ENCODE results near the gene UTP11. TPM values are rescaled to one million over a fixed set of nuclear protein-coding genes. Genes with fewer than 3 reads are reported as not detected.
A peak's percentile ranks its signal among the peaks of the same experiment; 100 is the strongest.

The UTP11 gene
- total RNA-seq, 1 donor from 2014 or later: 49.2 TPM

DNA sequence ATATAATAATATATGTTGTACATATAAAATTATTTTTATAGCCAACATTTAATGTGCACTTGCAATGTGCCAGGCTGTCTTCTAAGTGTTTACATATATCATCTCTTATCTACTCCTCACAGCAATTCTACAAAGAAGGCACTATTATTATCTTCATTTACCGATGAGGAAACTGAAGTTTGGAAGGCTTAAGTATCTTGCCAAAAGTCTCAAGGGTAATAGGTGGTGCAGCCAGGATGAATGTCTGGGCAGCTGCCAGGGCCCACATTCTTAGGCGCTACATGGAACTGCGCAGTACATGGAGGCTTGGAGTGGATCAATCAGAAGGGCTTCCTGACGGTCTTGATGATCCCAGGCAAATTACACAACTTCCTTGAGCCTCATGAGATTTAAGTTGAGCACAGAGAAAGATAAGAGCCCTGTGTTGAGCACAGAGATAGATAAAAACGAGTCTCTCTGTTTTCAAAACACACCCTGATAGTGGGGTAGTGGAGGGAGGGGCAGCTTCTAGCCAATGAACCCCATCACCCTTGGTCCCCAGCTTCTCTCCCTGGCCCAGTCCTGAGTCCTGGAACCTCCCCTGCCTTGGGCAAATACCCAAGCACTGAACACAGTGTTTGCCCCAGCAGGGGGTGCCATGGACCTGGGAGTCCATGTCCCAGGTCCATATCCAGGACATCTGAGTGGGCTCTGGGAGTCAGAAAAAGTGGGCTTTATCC lies 24.8 kb downstream of the UTP11 start:
- H3K4me3 ChIP-seq (ENCODE audit: low read depth, low read length): no peak overlapping the region
- no peak for DNase-seq (ENCODE audit: low read depth)
- TF ChIP-seq, protein P1, sequence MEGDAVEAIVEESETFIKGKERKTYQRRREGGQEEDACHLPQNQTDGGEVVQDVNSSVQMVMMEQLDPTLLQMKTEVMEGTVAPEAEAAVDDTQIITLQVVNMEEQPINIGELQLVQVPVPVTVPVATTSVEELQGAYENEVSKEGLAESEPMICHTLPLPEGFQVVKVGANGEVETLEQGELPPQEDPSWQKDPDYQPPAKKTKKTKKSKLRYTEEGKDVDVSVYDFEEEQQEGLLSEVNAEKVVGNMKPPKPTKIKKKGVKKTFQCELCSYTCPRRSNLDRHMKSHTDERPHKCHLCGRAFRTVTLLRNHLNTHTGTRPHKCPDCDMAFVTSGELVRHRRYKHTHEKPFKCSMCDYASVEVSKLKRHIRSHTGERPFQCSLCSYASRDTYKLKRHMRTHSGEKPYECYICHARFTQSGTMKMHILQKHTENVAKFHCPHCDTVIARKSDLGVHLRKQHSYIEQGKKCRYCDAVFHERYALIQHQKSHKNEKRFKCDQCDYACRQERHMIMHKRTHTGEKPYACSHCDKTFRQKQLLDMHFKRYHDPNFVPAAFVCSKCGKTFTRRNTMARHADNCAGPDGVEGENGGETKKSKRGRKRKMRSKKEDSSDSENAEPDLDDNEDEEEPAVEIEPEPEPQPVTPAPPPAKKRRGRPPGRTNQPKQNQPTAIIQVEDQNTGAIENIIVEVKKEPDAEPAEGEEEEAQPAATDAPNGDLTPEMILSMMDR (conservative IDR thresholded peaks at IDR 0.05; ENCODE audit: low read depth, low read length): peak; percentile 37

DNA sequence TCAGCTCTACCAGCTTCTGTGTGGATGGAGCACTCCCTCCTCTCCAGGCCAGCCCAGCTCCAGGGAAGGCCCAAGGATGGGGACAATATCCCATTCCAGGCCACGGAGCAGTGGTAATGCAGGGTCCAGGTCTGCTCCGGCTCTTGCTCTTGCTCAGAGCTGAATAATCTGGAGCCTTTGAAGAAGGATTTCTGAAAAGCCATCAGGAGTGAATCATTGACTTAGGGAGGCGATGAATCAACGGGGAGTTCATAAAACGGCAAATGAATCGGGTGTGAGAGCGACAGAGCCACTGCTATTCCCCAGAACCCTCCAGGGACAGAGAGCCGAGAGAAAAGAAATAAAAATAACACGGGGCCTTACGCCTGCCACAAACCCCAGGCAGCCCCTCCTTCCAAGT lies 26.3 kb downstream of the UTP11 start:
- DNase-seq (ENCODE audit: low read depth): peak; percentile 59
- H3K4me3 ChIP-seq (ENCODE audit: low read depth, low read length): no peak overlapping the region
- TF ChIP-seq, protein P1 (conservative IDR thresholded peaks at IDR 0.05; ENCODE audit: low read depth, low read length): no peak

DNA sequence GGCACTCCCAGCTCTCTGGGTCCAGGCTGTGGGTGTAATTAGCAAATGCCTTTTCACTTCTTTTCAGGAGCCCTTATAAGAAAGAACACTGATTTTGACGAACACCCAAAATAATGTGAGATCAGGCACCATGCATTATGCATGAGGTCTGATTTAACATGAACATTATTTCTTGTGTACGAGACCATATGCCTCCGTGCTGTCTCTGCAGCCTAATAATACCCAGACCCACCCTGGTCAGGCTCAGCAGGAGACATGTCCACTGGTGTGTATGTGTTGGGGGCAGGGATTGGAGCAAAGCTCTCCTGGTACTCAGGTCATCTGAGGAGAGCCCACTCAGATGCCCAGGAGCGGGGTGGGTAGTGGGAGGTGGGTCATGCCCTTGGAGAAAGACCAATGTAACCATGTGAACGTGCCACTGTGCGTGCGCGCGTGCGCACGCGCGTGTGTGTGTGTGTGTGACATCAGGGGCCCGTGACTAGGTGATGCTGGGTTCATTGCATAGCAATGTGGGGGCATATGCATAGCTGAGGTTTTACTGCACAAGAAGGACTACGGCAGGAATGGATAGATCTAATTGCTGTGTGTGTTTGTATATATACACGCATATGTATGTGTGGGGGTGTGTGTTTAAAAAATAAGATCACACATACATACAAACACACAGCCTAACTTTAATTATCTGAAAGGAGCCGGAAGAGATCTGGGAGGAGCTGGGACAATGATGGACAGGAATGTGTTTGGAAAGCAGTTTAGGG lies 27.0 kb downstream of the UTP11 start:
- DNase-seq (ENCODE audit: low read depth): no peak

DNA sequence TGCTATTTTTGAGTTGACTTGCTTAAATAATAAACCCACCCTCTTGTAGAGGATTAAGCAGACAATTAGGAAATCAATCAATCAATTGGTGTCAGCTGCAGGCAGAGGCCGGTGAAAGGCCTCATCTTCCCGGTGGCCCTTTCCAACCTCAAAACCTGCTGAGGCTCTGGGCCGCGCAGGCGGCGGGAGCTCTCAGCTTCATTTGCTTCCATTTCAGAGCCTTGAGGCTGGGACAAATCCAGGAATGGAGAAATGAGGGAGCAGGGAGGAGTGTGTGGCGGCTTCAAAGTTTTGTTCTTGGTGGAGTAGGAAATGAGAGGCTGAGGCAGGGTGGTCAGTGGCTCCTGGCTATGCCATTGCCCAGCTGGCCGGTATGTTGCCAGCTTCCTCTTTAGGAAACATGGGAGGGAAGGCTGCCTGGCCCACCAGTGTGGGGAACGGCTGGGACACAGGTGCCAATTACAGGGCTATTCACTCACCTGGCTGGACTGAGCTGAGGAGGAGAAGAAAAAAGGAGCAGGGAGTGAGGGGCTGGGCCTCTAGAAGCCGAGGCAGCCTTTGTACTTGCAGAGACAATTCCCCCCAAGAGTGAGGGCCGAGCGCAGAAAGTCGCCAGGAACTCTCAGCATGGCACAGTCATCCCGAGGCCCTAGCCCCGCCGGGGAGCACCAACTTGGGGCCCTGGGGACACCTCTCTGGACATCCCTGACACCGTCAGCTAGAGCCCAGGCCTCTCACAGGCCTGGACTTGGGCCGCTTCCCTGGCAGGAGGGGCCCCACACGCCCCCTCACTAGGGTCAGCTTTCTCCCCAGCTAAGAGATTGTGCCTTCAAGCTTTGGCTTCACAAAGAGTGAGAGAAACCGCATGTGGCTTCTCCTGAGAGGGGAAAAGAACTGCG lies 29.7 kb downstream of the UTP11 start:
- H3K4me3 ChIP-seq (ENCODE audit: low read depth, low read length): no peak overlapping the region
- DNase-seq (ENCODE audit: low read depth): no peak
- TF ChIP-seq, protein P1 (conservative IDR thresholded peaks at IDR 0.05; ENCODE audit: low read depth, low read length): no peak

More for the DNA sequence above, 27.0 kb downstream of the UTP11 start:
- TF ChIP-seq, protein P1 (conservative IDR thresholded peaks at IDR 0.05; ENCODE audit: low read depth, low read length): no peak
- H3K4me3 ChIP-seq (ENCODE audit: low read depth, low read length): no peak overlapping the region

DNA sequence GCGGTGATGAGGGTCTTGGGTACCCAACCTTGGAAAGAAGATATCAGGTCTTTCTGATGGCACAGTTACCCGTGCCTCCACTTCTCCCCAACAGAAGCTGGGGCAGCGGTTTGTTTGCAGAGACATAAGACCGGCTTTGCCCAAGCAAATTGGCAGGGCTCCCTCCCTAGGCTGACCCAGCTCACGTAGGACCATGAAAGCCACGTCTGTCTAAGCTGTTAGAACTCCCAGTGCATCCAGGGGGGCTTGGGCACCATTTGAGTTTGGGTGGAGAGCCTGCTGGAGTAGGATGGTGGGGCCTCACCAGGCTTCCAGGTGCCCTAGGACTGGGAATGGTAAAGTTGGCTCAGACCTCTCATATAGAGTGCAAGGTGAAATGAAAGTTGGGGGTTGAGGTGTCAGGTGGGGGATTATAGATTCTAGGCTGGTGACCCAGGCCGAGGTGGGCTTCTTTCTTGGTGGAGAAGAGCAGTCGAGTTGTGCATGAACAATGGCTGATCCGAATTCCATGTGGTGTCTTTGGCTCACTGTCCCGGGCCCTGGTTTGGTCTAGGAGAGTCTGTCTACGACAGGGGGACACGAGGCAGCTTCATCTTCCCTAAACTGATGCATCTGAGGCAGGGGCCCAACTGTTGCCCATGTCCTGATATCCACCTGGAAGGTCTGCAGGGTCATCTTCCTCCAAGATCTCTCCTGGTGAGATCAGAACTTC lies 30.7 kb downstream of the UTP11 start:
- no peak overlapping the region for H3K4me3 ChIP-seq (ENCODE audit: low read depth, low read length)
- DNase-seq (ENCODE audit: low read depth): no peak
- TF ChIP-seq, protein P1 (conservative IDR thresholded peaks at IDR 0.05; ENCODE audit: low read depth, low read length): no peak
